Measurements from ENCODE around the gene CXXC5.

The CXXC5 gene

GRCh38 chr5:139683295-139684271 is 35.4 kb downstream of the CXXC5 start:
- DNase-seq: no peak

GRCh38 chr5:139684350-139684880 is 36.3 kb downstream of the CXXC5 start:
- DNase-seq: no peak

DNA sequence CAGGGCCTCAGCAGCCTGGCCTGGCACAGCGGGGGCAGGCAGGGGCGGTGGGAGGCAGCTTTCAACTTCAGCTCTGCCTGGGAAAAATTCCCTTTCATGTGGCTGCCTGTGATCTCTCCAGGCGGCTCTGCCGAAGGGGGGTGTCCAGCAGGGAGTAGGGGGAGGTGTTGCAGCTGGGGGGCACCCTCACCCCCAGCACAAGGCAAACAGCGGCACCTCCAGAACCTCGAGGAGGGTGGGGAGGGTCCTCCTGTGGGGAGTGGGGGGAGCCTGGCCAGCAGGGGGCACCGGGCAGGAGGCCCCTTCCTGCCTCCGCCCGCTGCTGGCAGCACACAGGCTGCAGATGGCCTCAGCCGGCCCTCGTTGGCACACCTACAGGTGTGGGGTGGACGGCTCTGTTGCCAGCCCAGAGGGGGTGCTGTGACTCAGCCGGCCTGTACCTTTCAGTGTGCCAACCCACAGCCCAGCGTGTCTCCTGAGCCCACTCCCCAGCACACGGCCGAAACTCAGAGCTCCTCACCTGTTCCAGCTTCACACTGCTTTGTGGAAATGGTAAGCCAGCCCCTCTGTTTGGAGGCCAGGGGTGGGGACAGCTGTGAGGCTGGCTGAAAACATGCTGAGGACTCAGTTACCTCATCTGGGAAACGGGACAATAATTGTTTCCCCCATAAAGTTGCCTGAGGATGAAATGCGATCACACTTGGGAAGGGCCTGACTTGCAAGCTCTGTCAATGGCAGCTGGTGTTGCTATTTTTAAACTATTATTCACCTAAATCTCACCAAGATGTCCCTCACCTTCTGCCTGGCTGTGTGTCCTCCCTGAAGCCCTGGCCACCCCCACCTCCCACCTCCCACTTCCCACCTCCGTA is 37.0 kb downstream of the CXXC5 start:
- DNase-seq: no peak

DNA sequence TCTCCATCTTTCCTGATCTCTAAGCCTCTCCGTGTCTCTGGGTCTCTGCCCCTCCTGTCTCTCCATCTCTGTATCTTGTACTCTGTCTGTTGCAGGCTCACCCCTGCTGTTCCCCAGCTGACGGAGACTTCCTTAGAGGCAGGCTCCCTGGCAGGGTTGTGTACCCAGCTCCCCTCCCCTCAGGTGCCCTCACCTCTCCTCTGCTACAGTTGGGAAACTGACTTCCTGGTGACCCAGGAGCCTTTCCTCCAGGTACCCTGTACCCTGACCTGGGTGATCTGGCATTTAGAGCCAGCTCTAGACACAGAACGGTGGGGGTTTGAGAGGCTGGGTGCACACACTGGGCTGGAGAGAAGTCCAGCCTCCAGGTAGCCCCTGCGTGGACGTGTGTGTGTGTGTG is 37.7 kb downstream of the CXXC5 start:
- DNase-seq: no peak

GRCh38 chr5:139686356-139686705 is 38.2 kb downstream of the CXXC5 start:
- no peak for DNase-seq

GRCh38 chr5:139686706-139687441 is 38.7 kb downstream of the CXXC5 start:
- DNase-seq: no peak

DNA sequence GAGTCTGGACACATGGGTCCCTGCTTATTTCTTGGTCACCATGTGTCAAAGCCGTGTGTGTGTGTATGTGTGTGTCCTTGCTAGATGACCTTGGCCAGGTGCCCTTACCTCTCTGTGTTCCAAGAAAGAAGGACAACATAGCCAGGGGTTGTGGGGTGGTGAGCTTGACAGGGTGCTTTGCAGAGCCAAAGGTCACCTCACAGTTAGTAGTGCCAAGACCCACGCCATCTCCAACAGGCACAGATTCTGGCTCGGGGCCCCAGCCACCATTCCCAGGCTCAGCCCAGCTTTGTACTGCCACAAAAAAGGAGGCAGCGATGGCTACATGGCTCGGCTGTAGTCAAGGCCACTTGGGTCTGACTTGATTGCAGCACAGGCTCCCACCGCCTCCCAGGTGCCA is 39.5 kb downstream of the CXXC5 start:
- no peak for DNase-seq

DNA sequence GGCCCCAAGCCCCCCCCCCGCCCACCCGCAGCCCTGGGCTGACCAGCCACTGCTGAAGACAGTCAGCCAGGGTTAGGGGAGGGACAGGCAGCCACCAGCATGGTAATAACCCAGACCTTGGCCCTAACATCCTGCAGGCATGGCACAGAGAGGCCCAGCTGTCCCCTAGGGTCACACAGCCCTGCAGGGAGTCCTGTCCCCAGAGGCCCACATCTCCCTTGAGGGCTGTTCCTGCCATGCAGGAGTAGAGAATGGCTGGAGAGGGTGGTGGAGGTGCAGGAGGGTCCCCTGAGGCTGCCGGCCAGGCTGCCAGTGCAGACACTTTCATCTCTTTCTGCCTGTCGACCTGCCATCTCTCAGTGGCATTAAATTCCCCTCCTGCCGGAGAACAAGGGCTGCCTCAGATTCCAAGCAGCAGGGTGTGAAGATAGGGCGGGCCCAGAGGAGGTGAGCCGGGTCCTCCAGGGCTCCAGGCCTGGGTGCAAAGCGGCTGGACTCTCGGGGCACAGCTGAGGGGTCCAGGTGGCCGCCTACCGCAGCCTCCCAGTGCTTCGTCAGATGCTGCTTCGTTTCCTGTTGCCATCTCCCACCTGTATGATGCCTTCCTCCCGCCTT is 40.0 kb downstream of the CXXC5 start:
- no peak for DNase-seq

DNA sequence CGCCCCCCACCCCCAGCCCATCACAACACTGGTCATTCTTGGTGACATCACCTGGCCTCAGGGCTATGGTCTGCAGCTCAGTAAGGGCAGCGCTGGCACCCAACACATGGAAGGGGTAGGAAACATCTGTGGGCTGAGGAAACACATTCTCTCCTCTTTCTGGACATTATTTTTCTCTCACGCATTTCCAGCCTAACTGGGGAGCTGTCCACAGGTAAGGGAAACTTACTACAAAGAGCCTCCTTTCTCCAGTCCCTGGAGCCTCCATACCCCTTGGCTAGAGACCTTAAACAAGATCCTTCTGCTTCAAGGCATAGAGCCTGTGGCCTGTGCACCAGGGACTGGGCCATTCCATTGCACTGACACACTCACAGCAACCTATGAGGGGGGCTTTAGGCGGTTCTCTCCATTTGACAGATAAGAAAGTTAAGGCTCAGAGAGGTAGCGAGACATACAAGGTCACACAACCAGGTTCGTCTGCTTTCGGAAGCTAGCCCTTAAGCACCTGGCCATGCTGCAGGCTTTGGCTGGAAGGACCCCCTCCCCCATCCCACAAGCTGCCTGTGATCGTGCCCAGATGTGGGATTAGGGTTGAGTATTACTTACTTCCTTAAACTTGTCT is 40.7 kb downstream of the CXXC5 start:
- DNase-seq: no peak

DNA sequence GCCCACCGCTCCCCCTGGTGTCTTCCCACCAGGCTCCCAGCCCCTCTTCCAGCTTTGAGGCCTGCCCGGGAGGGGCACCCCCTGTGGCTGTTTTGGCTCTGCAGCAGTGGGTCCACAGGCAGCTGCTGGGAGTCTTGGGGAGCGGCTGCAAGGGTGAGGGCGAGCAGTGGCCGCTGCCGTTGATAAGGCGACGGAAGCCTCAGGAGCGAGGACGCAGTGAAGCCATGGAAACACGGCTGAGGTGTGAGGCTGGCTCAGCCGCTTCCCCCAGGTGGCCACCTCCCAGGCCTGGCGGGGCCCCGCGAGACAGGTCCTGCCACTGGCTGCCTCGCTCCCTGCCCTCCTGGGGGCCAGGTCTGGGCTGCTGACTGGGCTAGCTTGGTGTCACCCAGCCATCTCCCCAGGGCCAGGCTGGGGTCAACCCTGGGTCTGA is 41.5 kb downstream of the CXXC5 start:
- DNase-seq: no peak

GRCh38 chr5:139690064-139690802 is 42.1 kb downstream of the CXXC5 start:
- no peak for DNase-seq

DNA sequence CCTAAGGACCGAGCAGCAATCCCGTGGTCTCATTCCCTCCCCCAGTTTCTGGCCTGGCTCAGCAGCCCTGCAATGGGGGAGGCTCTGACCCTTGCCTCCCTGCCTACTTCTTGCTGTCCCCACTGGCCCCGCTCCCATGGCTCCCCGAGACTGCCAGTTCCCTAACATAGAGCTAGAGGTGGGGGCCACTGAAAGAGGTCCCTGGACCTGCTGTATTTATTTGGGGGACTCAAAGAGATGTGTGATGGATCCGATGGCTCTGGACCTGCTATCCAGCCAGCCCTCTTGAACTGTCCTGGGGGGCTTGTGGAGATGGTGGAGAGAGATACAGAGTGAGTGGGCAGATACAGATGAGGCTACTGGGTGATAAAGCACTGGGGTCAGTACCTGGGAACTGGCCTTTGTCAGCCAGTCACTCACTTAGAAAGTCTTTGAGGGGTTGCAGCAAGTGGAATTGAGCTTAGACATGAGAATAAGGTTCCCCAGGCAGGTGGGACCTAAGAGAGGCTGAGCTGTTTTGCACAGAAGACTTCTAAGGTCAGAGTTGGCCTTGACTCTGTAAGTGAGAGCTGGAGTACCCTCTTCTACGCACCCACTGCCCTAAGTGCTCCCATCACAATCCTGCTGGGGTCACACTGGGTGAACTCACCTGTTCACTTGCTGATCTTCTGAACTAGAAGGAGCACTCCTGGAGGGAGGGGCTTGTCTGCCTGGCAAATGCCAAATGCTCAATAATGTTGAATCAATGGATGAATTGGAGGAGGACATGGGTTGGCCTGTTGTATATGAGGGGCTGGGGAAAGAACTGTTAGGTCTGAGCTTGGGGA is 42.9 kb downstream of the CXXC5 start:
- no peak for DNase-seq

GRCh38 chr5:139692148-139692547 is 44.0 kb downstream of the CXXC5 start:
- DNase-seq: no peak

GRCh38 chr5:139692679-139693308 is 44.6 kb downstream of the CXXC5 start:
- no peak for DNase-seq

DNA sequence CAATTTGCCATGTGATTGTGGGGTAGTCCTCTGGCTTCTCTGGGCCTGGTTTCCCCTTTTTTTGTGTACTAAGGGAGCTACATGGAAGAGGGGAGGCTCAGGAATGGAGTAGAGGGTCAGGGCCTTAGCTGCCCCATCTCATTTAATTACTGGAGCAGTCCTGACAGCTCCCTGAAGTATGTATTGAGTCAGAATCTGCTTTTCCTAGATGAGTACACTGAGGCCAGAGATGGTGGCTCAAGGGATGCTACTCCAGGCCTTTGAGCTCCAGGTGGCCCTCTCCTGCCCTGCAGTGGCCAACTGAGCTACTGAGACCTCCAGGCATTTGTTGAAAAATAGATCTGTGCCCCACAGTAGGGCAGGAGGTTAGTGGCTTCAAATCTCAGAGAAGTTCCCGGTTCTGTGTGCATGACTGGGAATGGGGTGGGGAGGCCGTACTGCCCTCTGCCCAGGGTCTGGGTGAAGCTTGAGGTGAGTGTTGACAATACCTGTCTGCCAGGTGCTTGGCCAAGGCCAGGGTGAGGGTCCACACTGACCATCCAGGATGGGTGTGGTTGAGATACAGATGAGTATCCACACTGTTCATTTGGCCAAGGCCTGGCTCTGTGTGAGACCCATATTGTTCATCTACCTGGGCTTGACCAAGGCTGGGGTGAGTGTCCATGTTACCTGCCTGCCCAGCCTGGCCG is 45.7 kb downstream of the CXXC5 start:
- no peak for DNase-seq

- no peak for DNase-seq
Measured at GRCh38 chr5:139694556-139695177, 46.5 kb downstream of the CXXC5 start.

DNA sequence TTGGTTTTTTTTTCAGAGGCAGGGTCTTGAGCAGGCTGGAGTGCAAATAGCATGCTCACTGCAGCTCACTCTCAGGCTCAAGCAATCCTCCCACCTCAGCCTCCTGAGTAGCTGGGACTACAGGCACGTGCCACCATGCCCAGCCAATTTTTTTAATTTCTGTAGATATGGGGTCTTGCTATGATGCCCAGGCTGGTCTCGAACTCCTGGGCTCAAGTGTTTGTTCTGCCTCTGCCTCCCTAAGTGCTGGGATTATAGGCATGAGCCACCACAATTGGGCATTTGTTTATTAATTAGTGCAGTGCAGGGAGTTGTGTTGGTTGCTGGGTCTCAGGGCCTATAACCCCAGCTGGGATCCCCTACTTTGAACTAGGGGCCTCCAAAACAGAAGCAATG is 47.0 kb downstream of the CXXC5 start:
- no peak for DNase-seq

DNA sequence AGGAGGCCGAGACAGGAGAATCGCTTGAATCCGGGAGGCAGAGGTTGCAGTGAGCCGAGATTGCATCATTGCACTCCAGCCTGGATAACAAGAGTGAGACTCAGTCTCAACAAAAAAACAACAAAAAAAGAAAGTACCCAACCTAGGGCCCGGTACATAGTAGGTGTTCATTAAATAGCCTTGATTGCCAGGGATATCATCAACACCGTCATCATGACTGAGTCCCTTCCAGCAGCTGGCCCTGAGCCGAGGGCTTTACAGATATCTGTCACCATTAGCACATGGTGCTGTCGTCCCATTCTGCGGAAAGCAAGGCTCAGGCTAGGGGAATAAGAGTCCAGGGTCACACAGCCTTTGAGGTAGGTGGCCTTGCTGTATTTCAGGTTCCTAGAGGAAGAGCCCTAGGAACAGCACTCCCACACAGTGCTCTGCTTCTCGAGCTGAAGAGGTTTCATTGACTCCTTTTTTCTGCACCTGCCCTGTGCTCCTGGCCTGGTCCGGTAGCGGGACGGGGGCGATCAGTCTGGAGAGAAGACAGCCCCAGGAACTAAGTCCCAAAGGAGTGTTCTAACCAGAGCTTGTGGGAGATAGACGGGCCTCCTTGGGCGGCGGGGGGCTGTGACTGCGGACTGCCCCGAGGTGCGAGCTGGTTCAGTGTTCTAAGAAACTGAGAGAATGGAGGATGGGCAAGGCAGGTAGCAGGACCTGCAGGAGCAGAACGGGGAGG is 48.2 kb downstream of the CXXC5 start:
- no peak for DNase-seq
